ENCODE data around the gene S100A13.
"Not testable (repeated sequence)": the region's sequence is repeated elsewhere in the genome, so short reads cannot be mapped to it uniquely, and the experiment has no call there.

The S100A13 gene

GRCh38 chr1:153642161-153642560 lies 14.9 kb upstream of the S100A13 start:
- DNase-seq (ENCODE audit: low spot score) (no peak), ATAC-seq (ENCODE audit: low read depth) (no peak)
- Histone ChIP-seq H3K4me3 (ENCODE audit: severe bottlenecking) (no peak overlapping the region), H3K36me3 (ENCODE audit: low read depth) (peaks cover 88% of the 10 kb centered on the region), H3K4me1 (ENCODE audit: insufficient read depth, poor library complexity, severe bottlenecking) (no peaks in the 10 kb centered on the region), H3K27me3 (ENCODE audit: insufficient read depth, poor library complexity, severe bottlenecking) (no peaks in the 10 kb centered on the region), H3K9me3 (ENCODE audit: severe bottlenecking) (no peaks in the 10 kb centered on the region), H3K27ac (ENCODE audit: poor library complexity, severe bottlenecking) (no peak overlapping the region)
- TF ChIP-seq CTCF (IDR thresholded peaks at IDR 0.05; ENCODE audit: poor library complexity, severe bottlenecking), result no peak

DNA sequence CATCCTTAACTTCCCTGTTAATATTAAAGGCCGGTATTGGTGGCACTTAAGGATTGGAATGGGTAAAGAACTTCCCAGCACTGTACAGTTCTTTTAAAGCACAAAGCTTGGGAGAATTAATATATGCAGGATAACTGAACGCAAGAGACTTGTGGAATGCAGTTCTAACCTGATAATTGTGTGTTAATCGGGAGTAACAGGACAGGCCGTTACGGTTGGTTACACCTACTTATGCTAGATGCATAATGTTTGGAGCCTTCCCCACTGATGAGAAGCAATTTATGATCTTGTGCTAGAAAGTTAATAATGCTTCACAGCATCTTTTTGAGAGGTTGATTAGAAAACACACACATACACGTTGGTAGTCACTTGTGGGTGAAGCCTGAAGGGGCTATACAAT lies 13.6 kb upstream of the S100A13 start:
- H3K27ac ChIP-seq (ENCODE audit: poor library complexity, severe bottlenecking), result no peak overlapping the region
- H3K27me3 ChIP-seq (ENCODE audit: insufficient read depth, poor library complexity, severe bottlenecking), result no peaks in the 10 kb centered on the region
- H3K4me1 ChIP-seq (ENCODE audit: insufficient read depth, poor library complexity, severe bottlenecking), result no peaks in the 10 kb centered on the region
- TF ChIP-seq CTCF (IDR thresholded peaks at IDR 0.05; ENCODE audit: poor library complexity, severe bottlenecking), result no peak
- DNase-seq (ENCODE audit: low spot score), result no peak
- ATAC-seq (ENCODE audit: low read depth), result no peak
- H3K36me3 ChIP-seq (ENCODE audit: low read depth), result peaks cover 100% of the 10 kb centered on the region
- no peaks in the 10 kb centered on the region for H3K9me3 ChIP-seq (ENCODE audit: severe bottlenecking)
- no peak overlapping the region for H3K4me3 ChIP-seq (ENCODE audit: severe bottlenecking)

GRCh38 chr1:153640213-153640612 lies 12.9 kb upstream of the S100A13 start:
- not testable (repeated sequence) for H3K9me3 ChIP-seq (ENCODE audit: severe bottlenecking); DNase-seq (ENCODE audit: low spot score); ATAC-seq (ENCODE audit: low read depth); H3K27ac ChIP-seq (ENCODE audit: poor library complexity, severe bottlenecking); H3K4me1 ChIP-seq (ENCODE audit: insufficient read depth, poor library complexity, severe bottlenecking); H3K4me3 ChIP-seq (ENCODE audit: severe bottlenecking); H3K27me3 ChIP-seq (ENCODE audit: insufficient read depth, poor library complexity, severe bottlenecking)
- H3K36me3 ChIP-seq (ENCODE audit: low read depth), result peaks cover 100% of the 10 kb centered on the region

DNA sequence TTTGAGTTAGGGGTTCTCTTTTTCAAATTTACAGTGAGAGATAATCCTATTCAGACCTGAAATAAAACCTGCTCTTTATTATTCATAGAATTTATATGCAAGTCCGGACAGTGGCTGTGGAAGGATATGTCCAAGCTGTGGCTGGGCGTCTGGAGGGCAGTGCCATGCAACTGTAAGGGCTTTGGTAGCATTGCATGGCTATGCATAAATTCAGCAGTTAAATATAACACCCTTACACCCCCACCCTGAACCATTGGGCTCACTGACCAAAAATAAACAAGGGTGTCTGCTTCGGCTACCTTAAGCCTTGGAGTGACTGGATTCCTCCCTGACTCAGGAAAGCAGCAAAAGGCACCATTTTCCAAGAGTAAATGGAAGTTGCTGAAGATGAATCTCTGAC lies 12.0 kb upstream of the S100A13 start:
- H3K9me3 ChIP-seq (ENCODE audit: severe bottlenecking), result no peaks in the 10 kb centered on the region
- H3K4me1 ChIP-seq (ENCODE audit: insufficient read depth, poor library complexity, severe bottlenecking), result no peaks in the 10 kb centered on the region
- TF ChIP-seq CTCF (IDR thresholded peaks at IDR 0.05; ENCODE audit: poor library complexity, severe bottlenecking), result no peak
- no peak overlapping the region for H3K4me3 ChIP-seq (ENCODE audit: severe bottlenecking)
- no peak for ATAC-seq (ENCODE audit: low read depth)
- no peaks in the 10 kb centered on the region for H3K27me3 ChIP-seq (ENCODE audit: insufficient read depth, poor library complexity, severe bottlenecking)
- no peak for DNase-seq (ENCODE audit: low spot score)
- H3K36me3 ChIP-seq (ENCODE audit: low read depth), result peaks cover 96% of the 10 kb centered on the region
- no peak overlapping the region for H3K27ac ChIP-seq (ENCODE audit: poor library complexity, severe bottlenecking)

DNA sequence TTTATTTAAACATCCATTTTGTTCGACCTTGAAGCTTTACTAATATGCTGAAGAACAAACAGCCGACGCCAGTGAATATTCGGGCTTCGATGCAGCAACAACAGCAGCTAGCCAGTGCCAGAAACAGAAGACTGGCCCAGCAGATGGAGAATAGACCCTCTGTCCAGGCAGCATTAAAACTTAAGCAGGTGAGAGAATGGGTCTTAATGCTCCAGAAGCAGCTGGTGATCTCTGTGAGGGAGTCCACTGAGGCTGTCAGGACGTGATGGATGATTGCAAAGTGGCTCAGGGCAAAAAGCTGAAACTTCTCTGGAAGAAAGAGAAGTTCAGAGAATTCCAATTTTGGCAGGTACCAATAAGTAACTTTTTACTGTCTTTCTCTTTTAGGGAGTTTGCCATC lies 11.0 kb upstream of the S100A13 start:
- DNase-seq (ENCODE audit: low spot score), result no peak
- no peak for ATAC-seq (ENCODE audit: low read depth)
- no peak overlapping the region for H3K4me3 ChIP-seq (ENCODE audit: severe bottlenecking)
- peaks cover 86% of the 10 kb centered on the region for H3K36me3 ChIP-seq (ENCODE audit: low read depth)
- no peaks in the 10 kb centered on the region for H3K9me3 ChIP-seq (ENCODE audit: severe bottlenecking)
- no peaks in the 10 kb centered on the region for H3K4me1 ChIP-seq (ENCODE audit: insufficient read depth, poor library complexity, severe bottlenecking)
- no peaks in the 10 kb centered on the region for H3K27me3 ChIP-seq (ENCODE audit: insufficient read depth, poor library complexity, severe bottlenecking)
- H3K27ac ChIP-seq (ENCODE audit: poor library complexity, severe bottlenecking), result no peak overlapping the region
- TF ChIP-seq CTCF (IDR thresholded peaks at IDR 0.05; ENCODE audit: poor library complexity, severe bottlenecking), result no peak

Measured in RWPE2 (cell line).